Upper lobe of left lung (tissue), 4 donors: ENCODE results near the gene GNAI2.

ENCODE experiments used
- CTCF ChIP-seq, 6 experiments: fragments of 450-650 bp in 4 of 6; fragments of 200-600 bp in 2 of 6; sonication (generic) in 2 of 6; IDR thresholded peaks; one replicate each; pipeline ENCODE4 v1.5.1; 2016 to 2019; ENCODE audit warnings: antibody characterized with exemption in 6 of 6
- POLR2A ChIP-seq, 4 donors: fragments of 450-650 bp; IDR thresholded peaks; one replicate each; pipeline ENCODE4 v1.5.1; 2016 to 2017; ENCODE audit warnings: antibody characterized with exemption in 4 of 4, mild to moderate bottlenecking in 2 of 4

- TF ChIP-seq POLR2A (IDR thresholded peaks at IDR 0.05) = no peak
- no peak for TF ChIP-seq CTCF (IDR thresholded peaks at IDR 0.05)
These were observed 26.8 kb downstream of the GNAI2 start for GRCh38 chr3:50262778-50263177.
